Measurements from ENCODE around the gene ACSBG1. TPM values are rescaled to one million over a fixed set of nuclear protein-coding genes. Genes with fewer than 3 reads are reported as not detected.

The ACSBG1 gene
- total and polyA plus RNA-seq, 2 of the 8 experiments (the other 6 are each of a cell fraction or from before 2014, with no cell fraction given) = 5.4 to 7.1 TPM

DNA sequence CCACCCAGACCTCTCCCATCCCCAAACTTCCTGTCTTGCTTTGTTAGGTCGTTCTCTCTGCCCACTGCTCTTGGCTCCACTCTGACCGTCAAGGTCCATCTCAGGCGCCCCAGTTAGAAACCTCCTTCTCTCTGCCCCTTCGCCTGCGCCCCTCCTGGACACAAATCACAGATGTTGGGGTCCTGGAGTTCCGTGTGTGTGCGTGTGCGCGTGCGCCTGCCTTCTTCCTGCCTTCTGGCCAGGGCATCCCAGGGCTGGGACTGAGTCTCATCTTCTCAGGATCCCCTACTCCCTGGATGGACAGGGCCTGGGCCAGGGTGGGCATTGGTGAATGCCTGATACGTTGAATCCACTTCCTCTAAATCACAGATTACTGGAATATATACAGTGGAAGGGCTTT is 869 bp downstream of the ACSBG1 start:
- DNase-seq (ENCODE audit: low read depth in 1 of 2, low spot score in 2 of 2) (no peak), FAIRE-seq (no peak)
- no peak overlapping the region for H3K56ac ChIP-seq (replicated peaks; ENCODE audit: insufficient read length, low read depth, low read length)
- TF ChIP-seq BCL11A (IDR thresholded peaks at IDR 0.05; ENCODE audit: low read depth in 2 of 2, low read length in 2 of 2) (no peak), SIN3A (conservative IDR thresholded peaks at IDR 0.05 in 1 of 2, IDR thresholded peaks at IDR 0.05 in 1 of 2; ENCODE audit: low read depth in 1 of 2, low read length in 2 of 2) (no peak), CTBP2 (IDR thresholded peaks at IDR 0.05; ENCODE audit: borderline replicate concordance, insufficient read depth, insufficient read length, low read length) (no peak), TEAD4 (IDR thresholded peaks at IDR 0.05; ENCODE audit: low read depth, low read length) (no peak), FOSL1 (IDR thresholded peaks at IDR 0.05; ENCODE audit: insufficient read depth, low read depth, low read length) (no peak), SIX5 (IDR thresholded peaks at IDR 0.05; ENCODE audit: low read depth, low read length) (no peak), YY1 (IDR thresholded peaks at IDR 0.05; ENCODE audit: low read depth, low read length) (no peak), HDAC6 (IDR thresholded peaks at IDR 0.05; ENCODE audit: low read depth, low read length) (no peak)
- TF ChIP-seq, protein P1, sequence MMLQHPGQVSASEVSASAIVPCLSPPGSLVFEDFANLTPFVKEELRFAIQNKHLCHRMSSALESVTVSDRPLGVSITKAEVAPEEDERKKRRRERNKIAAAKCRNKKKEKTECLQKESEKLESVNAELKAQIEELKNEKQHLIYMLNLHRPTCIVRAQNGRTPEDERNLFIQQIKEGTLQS (IDR thresholded peaks at IDR 0.05; ENCODE audit: insufficient read depth, low read depth, low read length) = no peak
- TF ChIP-seq, protein P2, sequence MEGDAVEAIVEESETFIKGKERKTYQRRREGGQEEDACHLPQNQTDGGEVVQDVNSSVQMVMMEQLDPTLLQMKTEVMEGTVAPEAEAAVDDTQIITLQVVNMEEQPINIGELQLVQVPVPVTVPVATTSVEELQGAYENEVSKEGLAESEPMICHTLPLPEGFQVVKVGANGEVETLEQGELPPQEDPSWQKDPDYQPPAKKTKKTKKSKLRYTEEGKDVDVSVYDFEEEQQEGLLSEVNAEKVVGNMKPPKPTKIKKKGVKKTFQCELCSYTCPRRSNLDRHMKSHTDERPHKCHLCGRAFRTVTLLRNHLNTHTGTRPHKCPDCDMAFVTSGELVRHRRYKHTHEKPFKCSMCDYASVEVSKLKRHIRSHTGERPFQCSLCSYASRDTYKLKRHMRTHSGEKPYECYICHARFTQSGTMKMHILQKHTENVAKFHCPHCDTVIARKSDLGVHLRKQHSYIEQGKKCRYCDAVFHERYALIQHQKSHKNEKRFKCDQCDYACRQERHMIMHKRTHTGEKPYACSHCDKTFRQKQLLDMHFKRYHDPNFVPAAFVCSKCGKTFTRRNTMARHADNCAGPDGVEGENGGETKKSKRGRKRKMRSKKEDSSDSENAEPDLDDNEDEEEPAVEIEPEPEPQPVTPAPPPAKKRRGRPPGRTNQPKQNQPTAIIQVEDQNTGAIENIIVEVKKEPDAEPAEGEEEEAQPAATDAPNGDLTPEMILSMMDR (IDR thresholded peaks at IDR 0.05; ENCODE audit: control extremely low read depth in 1 of 3, insufficient read depth in 1 of 3, low read depth in 1 of 3, low read length in 3 of 3) = no peak
- H2AFZ ChIP-seq (ENCODE audit: low read length) = peak overlapping the region; percentile 25; the same call in 1 of the 2 replicates
- no peaks in the 10 kb centered on the region for H3K36me3 ChIP-seq (ENCODE audit: control insufficient read depth in 2 of 4, insufficient read depth in 4 of 4, low read length in 3 of 4)
- H3K14ac ChIP-seq (ENCODE audit: insufficient read length) = no peak overlapping the region
- no peak overlapping the region for H3K27ac ChIP-seq (ENCODE audit: low read depth, low read length)
- peak overlapping the region; percentile 100; the same call in 1 of the 2 replicates for H2BK20ac ChIP-seq (ENCODE audit: low read length)
- no peak overlapping the region for H4K5ac ChIP-seq (ENCODE audit: insufficient read length, low read depth, low read length)
- no peak overlapping the region for H3K4me3 ChIP-seq (ENCODE audit: extremely low read depth in 1 of 4, insufficient read depth in 2 of 4, low read depth in 3 of 4, low read length in 4 of 4)
- H2AK5ac ChIP-seq (ENCODE audit: low read depth, low read length) = no peak overlapping the region
- peak overlapping the region; percentile 44 for H3K4ac ChIP-seq (replicated peaks; ENCODE audit: insufficient read length, low read depth, low read length)
- H2BK12ac ChIP-seq (ENCODE audit: low read depth, low read length) = peak overlapping the region; percentile 45; the same call in 1 of the 2 replicates
- no peak overlapping the region for H4K8ac ChIP-seq (ENCODE audit: extremely low read depth, insufficient read depth, low read length)
- ChIA-PET CTCF (ENCODE audit: partially characterized antibody) (interaction anchor here (0.8 to 16.2 kb wide), 4 partner anchors 27 to 113 kb away, joined by 4 to 285 read pairs (median 26); no protein-coding TSS in a partner anchor), POLR2A (ENCODE audit: partially characterized antibody) (no interaction called here)
- H3K18ac ChIP-seq (ENCODE audit: extremely low read depth, low read length) = peak overlapping the region; percentile 78; the same call in 1 of the 2 replicates
- H3K4me2 ChIP-seq (ENCODE audit: insufficient read depth in 1 of 2, low read depth in 2 of 2, low read length in 2 of 2) = 0 out of 4 replicates have a peak overlapping the region, but pooled peaks of 1 of the 2 experiments have one; percentile 11
- no peak overlapping the region for H2BK15ac ChIP-seq (ENCODE audit: low read length)
- no peaks in the 10 kb centered on the region for H4K20me1 ChIP-seq (replicated peaks in 1 of 2; ENCODE audit: control insufficient read depth in 1 of 2, insufficient read depth in 2 of 2, low read length in 2 of 2)
- no peaks in the 10 kb centered on the region for H3K79me1 ChIP-seq (ENCODE audit: low read depth, low read length)
- H2BK5ac ChIP-seq (ENCODE audit: low read depth, low read length) = peak overlapping the region; percentile 56; the same call in 1 of the 2 replicates
- H3K23ac ChIP-seq (ENCODE audit: insufficient read length) = no peak overlapping the region
- no peaks in the 10 kb centered on the region; the same call in 1 of the 2 replicates for H3K23me2 ChIP-seq (ENCODE audit: low read depth, low read length)
- H3K9me3 ChIP-seq (ENCODE audit: insufficient read depth in 2 of 2, low read depth in 1 of 2, low read length in 1 of 2) = no peaks in the 10 kb centered on the region
- no peaks in the 10 kb centered on the region for H3K79me2 ChIP-seq (ENCODE audit: control insufficient read depth in 1 of 2, insufficient read depth in 2 of 2, low read length in 2 of 2)
- peak overlapping the region; percentile 45 for H4K91ac ChIP-seq (replicated peaks; ENCODE audit: insufficient read length, low read length)
- H3K9ac ChIP-seq (replicated peaks in 1 of 4; ENCODE audit: extremely low read depth in 1 of 4, low read depth in 3 of 4, low read length in 3 of 4) = no peak overlapping the region
- H3K27me3 ChIP-seq (replicated peaks in 1 of 4; ENCODE audit: control insufficient read depth in 3 of 4, extremely low read depth in 1 of 4, insufficient read depth in 3 of 4, low read length in 3 of 4) = no peaks in the 10 kb centered on the region
- H3K4me1 ChIP-seq (replicated peaks in 1 of 4; ENCODE audit: control insufficient read depth in 3 of 4, insufficient read depth in 4 of 4, low read length in 3 of 4) = peaks cover 6 to 16% (median 14%) of the 10 kb centered on the region in 4 experiments
- peak overlapping the region; percentile 24 for H2BK120ac ChIP-seq (replicated peaks; ENCODE audit: low read depth, low read length)
- 82% methylated on average over 11 of the region's 11 CpGs; no CpG with 5 or more reads in 1 of the 2 experiments for WGBS, 2 experiments (ENCODE audit: extremely low coverage in 1 of 2, insufficient coverage in 1 of 2, insufficient read length in 1 of 2, insufficient replicate concordance in 2 of 2, low coverage in 1 of 2, low lambda C conversion rate in 2 of 2, missing lambda C conversion rate in 1 of 2)

Data from H1 (cell line).